Measurements from ENCODE around the gene RSRP1.
"Not testable (repeated sequence)": the region's sequence is repeated elsewhere in the genome, so short reads cannot be mapped to it uniquely, and the experiment has no call there.

DNA sequence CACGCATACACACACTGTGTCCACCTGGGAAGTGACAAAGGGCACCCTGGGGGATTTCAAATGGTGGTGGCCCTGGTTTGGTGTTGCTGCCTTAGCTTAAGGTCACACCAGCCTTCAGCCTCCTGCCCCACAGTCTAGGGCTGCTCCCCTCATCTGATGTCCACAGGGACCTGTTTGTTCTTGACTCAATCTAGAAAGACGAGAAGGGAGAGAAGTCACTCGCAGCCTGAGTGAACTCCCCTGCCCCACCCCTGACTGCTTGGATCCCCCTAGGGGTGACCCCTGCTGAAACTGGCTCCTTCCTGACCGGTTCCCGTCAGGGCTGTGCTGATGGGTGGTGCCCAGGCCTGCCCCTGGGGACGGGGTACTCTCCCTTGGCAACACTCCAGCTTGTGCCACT is 39.9 kb upstream of the RSRP1 start:
- TF ChIP-seq SUZ12 (IDR thresholded peaks at IDR 0.05; ENCODE audit: extremely low read depth, insufficient read depth, insufficient read length); ZNF274 (IDR thresholded peaks at IDR 0.05; ENCODE audit: low read depth, low read length): not testable (repeated sequence)
